ENCODE measurements around the gene CAPN5. TPM values are rescaled to one million over a fixed set of nuclear protein-coding genes. Genes with fewer than 3 reads are reported as not detected.

Gene CAPN5
- total and polyA plus RNA-seq, 2 donors from 2014 or later, result 20.0 to 36.0 TPM

DNA sequence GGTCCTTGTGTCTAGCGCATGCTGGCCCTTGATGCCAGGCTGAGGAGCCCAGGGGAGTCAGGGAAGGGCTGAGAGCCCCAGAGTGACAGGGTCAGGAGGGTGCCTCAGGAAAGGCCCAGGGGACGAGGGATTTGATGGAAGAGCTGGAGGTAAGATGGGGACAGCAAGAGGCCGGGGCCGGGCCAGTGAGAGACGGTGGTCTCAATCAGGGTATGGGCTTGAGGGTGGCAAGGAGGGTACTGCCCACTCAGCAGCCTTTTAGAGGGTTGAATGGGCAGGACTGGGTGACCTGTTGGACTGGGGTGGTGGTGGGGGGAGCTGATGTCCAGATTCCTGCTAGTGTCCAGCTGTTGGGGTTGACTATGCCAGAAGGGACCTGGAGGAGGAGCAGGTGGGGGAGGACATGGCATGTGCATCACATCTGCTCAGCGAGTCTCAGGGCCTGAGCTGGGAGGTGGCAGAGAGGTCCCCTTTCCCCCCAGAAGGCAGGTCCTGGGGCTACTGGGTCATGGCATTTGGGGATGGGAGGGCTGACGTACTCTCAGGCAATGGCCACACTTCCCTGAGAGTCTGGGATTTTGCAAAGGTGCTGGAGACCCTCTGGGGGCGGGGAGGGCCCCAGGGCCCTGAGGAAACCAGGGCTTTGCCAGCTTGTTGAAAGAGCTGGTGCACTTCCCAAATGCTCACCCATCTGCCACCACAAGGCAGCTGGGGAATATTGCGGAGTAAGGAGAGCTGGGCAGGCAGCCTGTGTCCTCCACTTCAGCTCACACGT is 79.7 kb downstream of the CAPN5 start:
- Histone ChIP-seq H3K27ac (ENCODE audit: low read depth in 2 of 2, low read length in 2 of 2) (no peak overlapping the region), H3K4me1 (ENCODE audit: control insufficient read depth in 2 of 3, insufficient read depth in 2 of 3, low read depth in 1 of 3, low read length in 3 of 3) (peaks cover 0 to 13% (median 5%) of the 10 kb centered on the region in 3 donors), H3K27me3 (ENCODE audit: control insufficient read depth, insufficient read depth, low read length) (no peaks in the 10 kb centered on the region), H3K4me3 (ENCODE audit: low read length in 3 of 3) (no peak overlapping the region), H3K36me3 (ENCODE audit: control insufficient read depth in 2 of 3, insufficient read depth in 3 of 3, low read length in 3 of 3) (no peaks in the 10 kb centered on the region), H3K9ac (ENCODE audit: low read length in 3 of 3) (no peak overlapping the region), H3K9me3 (ENCODE audit: control insufficient read depth in 2 of 3, insufficient read depth in 1 of 3, low read length in 3 of 3) (no peaks in the 10 kb centered on the region)
- FAIRE-seq, result no peak
- intact Hi-C loops (cut with DNase I), result no loop called here
- peak in 1 of 5 donors; percentile 63 for DNase-seq
- TF ChIP-seq, protein P1, sequence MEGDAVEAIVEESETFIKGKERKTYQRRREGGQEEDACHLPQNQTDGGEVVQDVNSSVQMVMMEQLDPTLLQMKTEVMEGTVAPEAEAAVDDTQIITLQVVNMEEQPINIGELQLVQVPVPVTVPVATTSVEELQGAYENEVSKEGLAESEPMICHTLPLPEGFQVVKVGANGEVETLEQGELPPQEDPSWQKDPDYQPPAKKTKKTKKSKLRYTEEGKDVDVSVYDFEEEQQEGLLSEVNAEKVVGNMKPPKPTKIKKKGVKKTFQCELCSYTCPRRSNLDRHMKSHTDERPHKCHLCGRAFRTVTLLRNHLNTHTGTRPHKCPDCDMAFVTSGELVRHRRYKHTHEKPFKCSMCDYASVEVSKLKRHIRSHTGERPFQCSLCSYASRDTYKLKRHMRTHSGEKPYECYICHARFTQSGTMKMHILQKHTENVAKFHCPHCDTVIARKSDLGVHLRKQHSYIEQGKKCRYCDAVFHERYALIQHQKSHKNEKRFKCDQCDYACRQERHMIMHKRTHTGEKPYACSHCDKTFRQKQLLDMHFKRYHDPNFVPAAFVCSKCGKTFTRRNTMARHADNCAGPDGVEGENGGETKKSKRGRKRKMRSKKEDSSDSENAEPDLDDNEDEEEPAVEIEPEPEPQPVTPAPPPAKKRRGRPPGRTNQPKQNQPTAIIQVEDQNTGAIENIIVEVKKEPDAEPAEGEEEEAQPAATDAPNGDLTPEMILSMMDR (IDR thresholded peaks at IDR 0.05; ENCODE audit: borderline replicate concordance, extremely low read depth, insufficient read depth), result no peak

DNA sequence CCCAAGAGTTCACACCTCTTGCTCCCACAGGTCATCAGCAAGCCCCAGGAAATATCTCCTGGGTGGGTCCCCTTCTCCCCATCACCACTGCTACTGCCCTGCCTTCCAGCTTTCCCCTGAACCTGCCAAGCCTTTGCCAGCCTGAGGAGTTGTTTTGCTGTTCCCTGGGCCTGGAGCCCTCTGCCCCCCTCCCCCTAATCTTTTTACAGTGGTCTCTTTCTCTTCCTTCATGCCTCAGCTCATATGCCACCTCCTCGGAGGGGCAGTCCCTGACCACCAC is 80.2 kb downstream of the CAPN5 start:
- FAIRE-seq (no peak), DNase-seq (peak in 1 of 5 donors; percentile 32)
- no peak overlapping the region for H3K9ac ChIP-seq (ENCODE audit: low read length in 3 of 3)
- H3K36me3 ChIP-seq (ENCODE audit: control insufficient read depth in 2 of 3, insufficient read depth in 3 of 3, low read length in 3 of 3), result no peaks in the 10 kb centered on the region
- H3K27me3 ChIP-seq (ENCODE audit: control insufficient read depth, insufficient read depth, low read length), result no peaks in the 10 kb centered on the region
- H3K4me1 ChIP-seq (ENCODE audit: control insufficient read depth in 2 of 3, insufficient read depth in 2 of 3, low read depth in 1 of 3, low read length in 3 of 3), result peaks cover 0 to 13% (median 5%) of the 10 kb centered on the region in 3 donors
- H3K9me3 ChIP-seq (ENCODE audit: control insufficient read depth in 2 of 3, insufficient read depth in 1 of 3, low read length in 3 of 3), result no peaks in the 10 kb centered on the region
- TF ChIP-seq, protein P1 (IDR thresholded peaks at IDR 0.05; ENCODE audit: borderline replicate concordance, extremely low read depth, insufficient read depth), result no peak
- intact Hi-C loops (cut with DNase I), result no loop called here
- H3K4me3 ChIP-seq (ENCODE audit: low read length in 3 of 3), result no peak overlapping the region
- H3K27ac ChIP-seq (ENCODE audit: low read depth in 2 of 2, low read length in 2 of 2), result no peak overlapping the region

DNA sequence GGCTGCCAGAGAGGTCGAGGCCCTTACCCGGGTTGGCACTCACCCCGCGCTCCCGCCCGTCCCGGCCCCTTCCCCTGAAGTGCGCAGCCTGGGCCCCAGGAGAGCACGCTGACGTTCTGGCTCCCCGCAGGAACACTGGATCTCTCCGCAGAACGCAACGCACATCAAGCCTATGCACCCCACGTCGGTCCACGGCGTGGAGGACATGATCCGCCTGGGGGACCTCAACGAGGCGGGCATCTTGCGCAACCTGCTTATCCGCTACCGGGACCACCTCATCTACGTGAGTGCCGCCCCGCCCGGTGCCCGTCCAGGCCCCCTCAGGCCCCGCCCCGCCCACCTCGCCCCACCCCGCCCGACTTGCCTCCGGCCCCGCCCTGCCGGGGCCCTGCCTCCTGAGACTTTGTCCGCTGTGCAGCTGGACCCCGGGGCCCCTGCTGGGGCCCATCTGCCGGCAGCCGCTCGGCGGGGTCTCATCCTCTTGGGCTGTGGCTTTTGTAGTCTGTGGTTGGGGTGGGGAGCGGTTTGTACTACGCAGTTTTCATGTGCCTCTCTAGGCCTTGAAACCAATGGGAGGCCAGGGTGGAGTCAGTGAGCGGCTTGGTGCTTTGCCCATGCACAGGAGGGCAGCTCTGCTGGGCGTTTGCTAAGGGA is 81.0 kb downstream of the CAPN5 start:
- no peak overlapping the region for H3K9ac ChIP-seq (ENCODE audit: low read length in 3 of 3)
- H3K27ac ChIP-seq (ENCODE audit: low read depth in 2 of 2, low read length in 2 of 2), result no peak overlapping the region
- H3K4me3 ChIP-seq (ENCODE audit: low read length in 3 of 3), result peak overlapping the region in 2 of 3 donors; percentile 19 to 41
- intact Hi-C loops (cut with DNase I), result no loop called here
- H3K27me3 ChIP-seq (ENCODE audit: control insufficient read depth, insufficient read depth, low read length), result no peaks in the 10 kb centered on the region
- H3K4me1 ChIP-seq (ENCODE audit: control insufficient read depth in 2 of 3, insufficient read depth in 2 of 3, low read depth in 1 of 3, low read length in 3 of 3), result peaks cover 0 to 13% (median 5%) of the 10 kb centered on the region in 3 donors
- no peaks in the 10 kb centered on the region for H3K36me3 ChIP-seq (ENCODE audit: control insufficient read depth in 2 of 3, insufficient read depth in 3 of 3, low read length in 3 of 3)
- no peaks in the 10 kb centered on the region for H3K9me3 ChIP-seq (ENCODE audit: control insufficient read depth in 2 of 3, insufficient read depth in 1 of 3, low read length in 3 of 3)
- FAIRE-seq, result no peak
- peak in 4 of 5 donors; percentile 25 to 68 (median 53) for DNase-seq
- TF ChIP-seq, protein P1 (IDR thresholded peaks at IDR 0.05; ENCODE audit: borderline replicate concordance, extremely low read depth, insufficient read depth), result no peak

Measured in kidney (tissue), 14 donors.